ENCODE results near the gene CCKAR. TPM values are rescaled to one million over a fixed set of nuclear protein-coding genes. Genes with fewer than 3 reads are reported as not detected.

The CCKAR gene
- total RNA-seq, 1 donor from 2014 or later, result not detected

- H4K20me1 ChIP-seq (ENCODE audit: insufficient read depth, low read length), result no peaks in the 10 kb centered on the region
- FAIRE-seq, result no peak
- no peak overlapping the region for H3K9ac ChIP-seq (ENCODE audit: low read length)
- no peak overlapping the region for H3K27ac ChIP-seq (ENCODE audit: low read depth, low read length)
- Mint-ChIP-seq H3K9me3 (ENCODE audit: unreplicated experiment) (peaks cover 9% of the 10 kb centered on the region), H3K4me3 (ENCODE audit: unreplicated experiment) (no peak overlapping the region), H3K4me1 (ENCODE audit: low read depth, unreplicated experiment) (no peaks in the 10 kb centered on the region), H3K27ac (ENCODE audit: unreplicated experiment) (no peak overlapping the region), H3K36me3 (ENCODE audit: low read depth, unreplicated experiment) (no peaks in the 10 kb centered on the region), H3K27me3 (ENCODE audit: low read depth, unreplicated experiment) (peaks cover 5% of the 10 kb centered on the region)
- H3K79me2 ChIP-seq (ENCODE audit: insufficient read depth, low read length), result no peaks in the 10 kb centered on the region
- no peaks in the 10 kb centered on the region for H3K27me3 ChIP-seq (ENCODE audit: insufficient read depth, low read length)
- H2AFZ ChIP-seq (ENCODE audit: low read depth, low read length), result no peak overlapping the region
- H3K4me1 ChIP-seq (ENCODE audit: insufficient read depth, low read length), result no peaks in the 10 kb centered on the region
- peaks cover 3% of the 10 kb centered on the region for H3K9me3 ChIP-seq (ENCODE audit: insufficient read depth, low read depth, low read length)
- TF ChIP-seq CTCF (IDR thresholded peaks at IDR 0.05; ENCODE audit: insufficient read depth, low read depth, low read length) (no peak), EZH2 (IDR thresholded peaks at IDR 0.05; ENCODE audit: insufficient read depth, low read length) (no peak)
- no peaks in the 10 kb centered on the region for H3K36me3 ChIP-seq (ENCODE audit: insufficient read depth, low read length)
- no peak overlapping the region for H3K4me2 ChIP-seq (ENCODE audit: low read length)
- H3K4me3 ChIP-seq (ENCODE audit: insufficient read depth, low read depth, low read length), result no peak overlapping the region
- no peak for DNase-seq (ENCODE audit: low read depth)
Observed at GRCh38 chr4:26468283-26468949, 21.9 kb downstream of the CCKAR start.

- no peaks in the 10 kb centered on the region for H3K27me3 ChIP-seq (ENCODE audit: insufficient read depth, low read length)
- no peak overlapping the region for H3K27ac Mint-ChIP-seq (ENCODE audit: unreplicated experiment)
- no peak overlapping the region for H3K27ac ChIP-seq (ENCODE audit: low read depth, low read length)
- no peaks in the 10 kb centered on the region for H3K36me3 Mint-ChIP-seq (ENCODE audit: low read depth, unreplicated experiment)
- no peak overlapping the region for H2AFZ ChIP-seq (ENCODE audit: low read depth, low read length)
- H3K9me3 ChIP-seq (ENCODE audit: insufficient read depth, low read depth, low read length), result peaks cover 4% of the 10 kb centered on the region
- peaks cover 9% of the 10 kb centered on the region for H3K9me3 Mint-ChIP-seq (ENCODE audit: unreplicated experiment)
- H3K27me3 Mint-ChIP-seq (ENCODE audit: low read depth, unreplicated experiment), result peaks cover 5% of the 10 kb centered on the region
- H3K36me3 ChIP-seq (ENCODE audit: insufficient read depth, low read length), result no peaks in the 10 kb centered on the region
- FAIRE-seq (no peak), DNase-seq (ENCODE audit: low read depth) (no peak)
- H3K4me2 ChIP-seq (ENCODE audit: low read length), result no peak overlapping the region
- TF ChIP-seq CTCF (IDR thresholded peaks at IDR 0.05; ENCODE audit: insufficient read depth, low read depth, low read length) (no peak), EZH2 (IDR thresholded peaks at IDR 0.05; ENCODE audit: insufficient read depth, low read length) (no peak)
- H3K4me1 ChIP-seq (ENCODE audit: insufficient read depth, low read length), result no peaks in the 10 kb centered on the region
- H3K4me3 ChIP-seq (ENCODE audit: insufficient read depth, low read depth, low read length), result no peak overlapping the region
- no peaks in the 10 kb centered on the region for H3K4me1 Mint-ChIP-seq (ENCODE audit: low read depth, unreplicated experiment)
- H3K9ac ChIP-seq (ENCODE audit: low read length), result no peak overlapping the region
- H3K4me3 Mint-ChIP-seq (ENCODE audit: unreplicated experiment), result no peak overlapping the region
- H4K20me1 ChIP-seq (ENCODE audit: insufficient read depth, low read length), result no peaks in the 10 kb centered on the region
- H3K79me2 ChIP-seq (ENCODE audit: insufficient read depth, low read length), result no peaks in the 10 kb centered on the region
Observed at GRCh38 chr4:26467724-26468123, 22.6 kb downstream of the CCKAR start.

- TF ChIP-seq CTCF (IDR thresholded peaks at IDR 0.05; ENCODE audit: insufficient read depth, low read depth, low read length), result no peak
- no peak for TF ChIP-seq EZH2 (IDR thresholded peaks at IDR 0.05; ENCODE audit: insufficient read depth, low read length)
- no peak overlapping the region for H3K4me3 ChIP-seq (ENCODE audit: insufficient read depth, low read depth, low read length)
- no peak overlapping the region for H3K27ac Mint-ChIP-seq (ENCODE audit: unreplicated experiment)
- H3K9me3 Mint-ChIP-seq (ENCODE audit: unreplicated experiment), result peaks cover 6% of the 10 kb centered on the region
- H3K4me2 ChIP-seq (ENCODE audit: low read length), result no peak overlapping the region
- peaks cover 5% of the 10 kb centered on the region for H3K27me3 Mint-ChIP-seq (ENCODE audit: low read depth, unreplicated experiment)
- no peaks in the 10 kb centered on the region for H3K36me3 ChIP-seq (ENCODE audit: insufficient read depth, low read length)
- H3K36me3 Mint-ChIP-seq (ENCODE audit: low read depth, unreplicated experiment), result no peaks in the 10 kb centered on the region
- no peak overlapping the region for H2AFZ ChIP-seq (ENCODE audit: low read depth, low read length)
- H3K9ac ChIP-seq (ENCODE audit: low read length), result no peak overlapping the region
- H3K27me3 ChIP-seq (ENCODE audit: insufficient read depth, low read length), result no peaks in the 10 kb centered on the region
- H3K4me1 Mint-ChIP-seq (ENCODE audit: low read depth, unreplicated experiment), result no peaks in the 10 kb centered on the region
- no peaks in the 10 kb centered on the region for H4K20me1 ChIP-seq (ENCODE audit: insufficient read depth, low read length)
- no peak overlapping the region for H3K4me3 Mint-ChIP-seq (ENCODE audit: unreplicated experiment)
- DNase-seq (ENCODE audit: low read depth) (no peak), FAIRE-seq (no peak)
- H3K9me3 ChIP-seq (ENCODE audit: insufficient read depth, low read depth, low read length), result peaks cover 4% of the 10 kb centered on the region
- no peaks in the 10 kb centered on the region for H3K79me2 ChIP-seq (ENCODE audit: insufficient read depth, low read length)
- no peak overlapping the region for H3K27ac ChIP-seq (ENCODE audit: low read depth, low read length)
- no peaks in the 10 kb centered on the region for H3K4me1 ChIP-seq (ENCODE audit: insufficient read depth, low read length)
Observed at GRCh38 chr4:26466578-26467270, 23.6 kb downstream of the CCKAR start.

Measured in astrocyte (in vitro differentiated cells and primary cell).